Fibroblast of mammary gland (primary cell): ENCODE data around the gene ARHGAP26.
"Not testable (repeated sequence)": the region's sequence is repeated elsewhere in the genome, so short reads cannot be mapped to it uniquely, and the experiment has no call there.

Experiments
- DNase-seq: peaks from one replicate; pipeline ENCODE4 v3.0.0-alpha.2; 2010; ENCODE audit warnings: low read depth
- H3K4me3 ChIP-seq: 2 replicates; pipeline ENCODE4 v1.5.1; 2011; ENCODE audit warnings: low read depth, mild to moderate bottlenecking, low read length, moderate library complexity; ENCODE audit not compliant: control insufficient read depth
- TF ChIP-seq, protein P1 (sequence below): conservative IDR thresholded peaks from 2 replicates; pipeline ENCODE4 v1.5.1; 2011; ENCODE audit warnings: low read depth, low read length, inconsistent platforms; ENCODE audit not compliant: control insufficient read depth, insufficient read depth

Gene ARHGAP26

DNA sequence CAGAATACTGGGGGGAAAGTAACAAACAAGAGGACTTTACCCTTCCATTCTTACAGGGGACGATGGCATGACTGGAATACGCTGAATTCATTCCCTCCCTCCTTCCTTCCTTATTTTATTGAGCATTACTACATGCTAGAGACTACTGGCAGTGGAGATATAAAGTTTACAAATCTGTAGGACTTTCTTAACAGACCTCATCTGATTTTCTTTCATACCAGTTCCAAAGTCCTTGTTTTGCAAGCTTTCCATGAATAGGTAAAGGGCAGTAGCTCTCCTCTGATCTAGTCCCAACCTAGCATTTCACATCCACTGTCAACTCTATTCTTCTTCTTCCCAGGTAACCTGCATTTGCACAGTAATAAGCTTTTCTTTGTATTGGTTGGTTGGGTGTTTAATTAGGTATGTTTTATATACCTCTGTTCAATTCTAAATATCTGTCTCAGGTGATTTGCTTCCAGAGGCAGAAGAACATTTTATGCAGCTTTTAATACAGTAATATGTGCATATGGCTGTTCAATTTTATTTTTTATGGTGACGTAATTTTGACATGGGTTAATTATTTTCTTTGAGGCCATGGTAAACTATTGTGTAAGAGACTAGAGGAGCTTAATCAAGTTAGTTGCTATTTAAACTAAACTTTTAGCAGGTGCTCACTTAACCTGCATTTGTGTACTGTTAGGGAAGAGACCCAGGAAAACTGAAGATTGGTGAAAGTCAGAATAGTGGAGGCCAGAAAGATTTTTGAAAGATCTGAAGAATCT is 150.9 kb downstream of the ARHGAP26 start:
- H3K4me3 ChIP-seq = no peak overlapping the region
- DNase-seq = no peak
- TF ChIP-seq, protein P1, sequence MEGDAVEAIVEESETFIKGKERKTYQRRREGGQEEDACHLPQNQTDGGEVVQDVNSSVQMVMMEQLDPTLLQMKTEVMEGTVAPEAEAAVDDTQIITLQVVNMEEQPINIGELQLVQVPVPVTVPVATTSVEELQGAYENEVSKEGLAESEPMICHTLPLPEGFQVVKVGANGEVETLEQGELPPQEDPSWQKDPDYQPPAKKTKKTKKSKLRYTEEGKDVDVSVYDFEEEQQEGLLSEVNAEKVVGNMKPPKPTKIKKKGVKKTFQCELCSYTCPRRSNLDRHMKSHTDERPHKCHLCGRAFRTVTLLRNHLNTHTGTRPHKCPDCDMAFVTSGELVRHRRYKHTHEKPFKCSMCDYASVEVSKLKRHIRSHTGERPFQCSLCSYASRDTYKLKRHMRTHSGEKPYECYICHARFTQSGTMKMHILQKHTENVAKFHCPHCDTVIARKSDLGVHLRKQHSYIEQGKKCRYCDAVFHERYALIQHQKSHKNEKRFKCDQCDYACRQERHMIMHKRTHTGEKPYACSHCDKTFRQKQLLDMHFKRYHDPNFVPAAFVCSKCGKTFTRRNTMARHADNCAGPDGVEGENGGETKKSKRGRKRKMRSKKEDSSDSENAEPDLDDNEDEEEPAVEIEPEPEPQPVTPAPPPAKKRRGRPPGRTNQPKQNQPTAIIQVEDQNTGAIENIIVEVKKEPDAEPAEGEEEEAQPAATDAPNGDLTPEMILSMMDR = no peak

DNA sequence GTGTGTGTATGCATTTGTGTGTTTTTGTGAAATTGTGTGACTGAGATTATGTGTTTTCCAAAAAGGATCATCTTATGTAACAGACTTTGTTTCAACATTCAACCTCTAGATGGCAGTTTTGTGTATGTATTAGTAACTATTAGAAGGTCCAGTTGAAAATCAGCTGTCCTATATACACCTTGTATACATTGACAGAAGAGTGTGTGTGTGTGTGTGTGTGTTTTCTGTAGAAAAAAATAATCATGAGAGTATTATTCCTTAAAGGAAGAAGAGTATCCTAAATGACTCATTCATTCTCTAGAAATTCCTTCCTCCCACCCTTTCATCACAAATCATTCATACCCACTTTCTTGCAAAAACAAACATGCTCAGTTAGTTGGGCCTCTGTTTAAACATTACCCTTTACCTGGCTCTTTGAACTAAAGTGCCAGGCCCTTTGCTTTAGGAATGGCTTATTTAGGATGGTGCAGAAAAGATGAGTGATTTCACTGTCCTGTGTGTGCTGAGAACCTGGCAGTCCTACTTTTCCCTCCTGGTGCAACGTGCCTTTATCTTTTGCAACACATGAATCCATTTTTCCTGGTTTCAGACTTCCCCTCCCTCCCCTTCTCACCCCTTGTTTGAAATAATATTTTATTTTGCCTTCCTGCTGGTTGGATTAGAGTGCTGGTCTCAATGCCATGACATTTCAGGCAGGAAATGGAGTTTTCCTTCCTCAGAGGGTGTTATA is 152.2 kb downstream of the ARHGAP26 start:
- peak; percentile 70 for DNase-seq
- no peak overlapping the region for H3K4me3 ChIP-seq
- TF ChIP-seq, protein P1 = peak; percentile 46

DNA sequence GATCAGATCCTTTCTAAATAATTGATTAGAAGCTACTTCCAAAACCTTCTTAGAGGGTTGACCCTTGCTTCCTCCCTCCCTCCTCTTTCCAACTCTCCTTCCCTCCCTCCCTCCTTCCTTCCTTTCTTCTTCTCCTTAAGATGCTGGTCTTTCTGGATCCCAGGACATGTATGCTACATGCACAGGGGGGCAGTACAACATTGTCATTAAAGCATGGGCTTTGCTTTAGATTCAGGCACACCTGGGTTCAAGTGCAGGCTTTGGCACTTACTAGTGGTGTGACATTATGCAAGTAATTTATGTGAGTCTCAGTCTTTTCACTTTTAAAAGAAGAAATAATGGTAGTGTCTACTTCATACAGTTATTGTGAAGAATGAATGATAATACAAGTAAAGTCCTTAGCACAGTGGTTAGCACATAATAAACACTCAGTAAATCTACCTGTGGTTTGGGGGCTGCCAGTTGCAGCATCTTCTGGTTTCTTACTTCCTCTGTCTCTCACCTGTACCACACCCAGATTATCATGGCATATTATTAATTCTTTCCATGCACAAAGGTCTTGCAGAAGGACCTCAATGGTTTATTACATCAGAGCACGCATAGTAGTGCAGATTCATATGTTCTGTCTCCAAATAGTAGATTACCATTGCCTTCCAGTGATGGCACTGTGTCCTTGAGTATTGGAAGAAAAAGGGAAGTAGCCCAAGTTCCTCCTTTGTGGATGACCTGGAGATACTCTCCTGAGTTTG is 154.1 kb downstream of the ARHGAP26 start:
- peak; percentile 33 for DNase-seq

DNA sequence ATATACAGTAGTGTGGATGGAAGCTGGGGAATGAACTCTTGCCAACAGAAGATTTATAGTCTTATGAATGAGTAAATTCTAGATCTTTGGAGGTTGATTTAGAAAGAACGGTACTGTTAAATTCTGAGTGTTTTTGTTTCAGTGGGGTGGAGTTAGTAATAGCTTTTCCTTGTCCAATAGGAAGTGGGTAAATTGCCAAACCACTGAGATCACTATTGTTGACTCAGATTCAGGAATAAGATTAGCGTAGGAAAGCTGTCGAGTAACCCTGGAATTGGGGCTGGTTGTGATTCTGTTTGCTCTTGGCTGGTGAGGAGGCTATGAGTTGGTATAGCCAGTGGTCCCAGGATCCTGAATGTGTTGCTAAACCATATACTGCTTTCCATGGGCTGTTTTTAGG is 155.6 kb downstream of the ARHGAP26 start:
- DNase-seq = peak; percentile 95
- no peak overlapping the region for H3K4me3 ChIP-seq
- TF ChIP-seq, protein P1 = no peak

More for the DNA sequence above, 154.1 kb downstream of the ARHGAP26 start:
- no peak overlapping the region for H3K4me3 ChIP-seq
- TF ChIP-seq, protein P1 = peak; percentile 10

DNA sequence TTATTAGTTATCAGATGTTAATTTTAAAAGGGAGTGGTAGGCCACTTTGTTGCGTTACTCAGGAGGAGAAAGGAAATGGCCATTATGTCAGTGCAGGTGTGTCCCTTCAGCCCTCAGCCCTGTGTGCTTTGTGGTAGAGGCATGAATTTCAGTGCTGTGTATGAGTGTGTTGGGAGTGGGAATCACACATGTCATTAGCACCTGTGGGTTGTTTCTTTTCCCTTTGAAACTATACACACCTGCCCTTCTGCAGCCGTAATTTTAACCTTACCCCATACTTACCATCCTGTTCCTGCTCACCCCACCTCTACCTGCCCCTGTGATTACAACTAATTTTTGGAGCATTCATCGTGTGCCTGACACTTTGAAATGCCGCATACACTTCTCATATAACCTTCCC is 156.4 kb downstream of the ARHGAP26 start:
- DNase-seq = no peak
- H3K4me3 ChIP-seq = no peak overlapping the region
- TF ChIP-seq, protein P1 = no peak

DNA sequence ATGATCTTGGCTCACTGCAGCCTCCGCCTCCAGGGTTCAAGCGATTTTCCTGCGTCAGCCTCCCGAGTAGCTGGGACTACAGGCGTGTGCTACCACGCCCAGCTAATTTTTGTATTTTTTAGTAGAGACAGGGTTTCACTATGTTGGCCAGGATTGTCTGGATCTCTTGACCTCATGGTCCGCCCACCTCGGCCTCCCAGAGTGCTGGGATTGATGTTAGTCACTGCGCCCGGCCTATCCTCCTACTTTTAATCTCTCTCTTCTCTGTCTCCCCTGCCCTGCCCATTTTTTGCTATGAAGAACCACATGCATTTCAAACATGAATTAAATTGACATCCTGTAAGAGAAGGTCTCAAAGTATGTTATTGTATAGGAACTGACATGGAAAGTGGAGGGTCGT is 158.8 kb downstream of the ARHGAP26 start:
- peak; percentile 59 for DNase-seq
- not testable (repeated sequence) for H3K4me3 ChIP-seq

DNA sequence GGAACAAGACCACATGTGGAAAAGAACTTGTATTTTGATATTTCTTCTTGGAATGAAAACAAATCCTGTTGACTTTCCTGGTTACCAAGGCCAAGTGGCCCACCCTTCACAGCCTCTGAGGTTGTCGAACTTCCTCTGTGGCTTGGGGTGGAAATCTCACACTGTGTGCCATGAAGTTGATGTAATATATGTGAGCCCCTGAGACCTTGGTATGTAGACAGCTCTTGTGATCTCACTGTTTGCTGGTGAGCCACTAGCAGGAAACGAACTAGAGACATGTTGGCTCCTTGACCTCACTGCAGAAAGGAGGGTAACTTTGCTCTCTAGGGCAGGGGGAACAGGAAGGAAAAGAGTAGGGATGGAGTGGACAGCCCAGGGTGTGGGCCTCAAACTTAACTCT is 159.4 kb downstream of the ARHGAP26 start:
- peak; percentile 45 for DNase-seq
- TF ChIP-seq, protein P1 = no peak
- H3K4me3 ChIP-seq = no peak overlapping the region
